AG04450 (cell line): ENCODE data around the gene RFTN2. TPM values are rescaled to one million over a fixed set of nuclear protein-coding genes. Genes with fewer than 3 reads are reported as not detected.
A peak's percentile ranks its signal among the peaks of the same experiment; 100 is the strongest.
"Not testable (repeated sequence)": the region's sequence is repeated elsewhere in the genome, so short reads cannot be mapped to it uniquely, and the experiment has no call there.

Source experiments
- CTCF ChIA-PET: fragments of 300-600, 350-600 bp; formaldehyde crosslinking; extraction: SDS; loops from one replicate; lab custom pipeline; 2022; ENCODE audit warnings: antibody characterized with exemption, inconsistent platforms; lab: Charles Lee
- POLR2A ChIA-PET: fragments of 350-600 bp; formaldehyde crosslinking; extraction: SDS; loops from one replicate; lab custom pipeline; 2021; ENCODE audit warnings: antibody characterized with exemption, inconsistent platforms; lab: Yijun Ruan, JAX
- DNase-seq: peaks from one replicate; pipeline ENCODE4 v3.0.0-alpha.2; 2011; ENCODE audit warnings: low read depth, low spot score
- H3K27ac ChIP-seq: one replicate; pipeline ENCODE4 v1.5.1; 2012; ENCODE audit warnings: low read depth, low read length, control low read depth
- H3K27me3 ChIP-seq: one replicate; pipeline ENCODE4 v1.6.0; 2012; ENCODE audit warnings: low read length; ENCODE audit not compliant: control insufficient read depth, insufficient read depth
- H3K4me3 ChIP-seq: 2 replicates; pipeline ENCODE4 v1.5.1; 2011; ENCODE audit warnings: mild to moderate bottlenecking, low read depth, low read length, control low read depth
- H3K9me3 ChIP-seq: 2 replicates; pipeline ENCODE4 v1.5.1; 2012; ENCODE audit warnings: low read length; ENCODE audit not compliant: control insufficient read depth, insufficient read depth
- CTCF ChIP-seq: IDR thresholded peaks from 2 replicates; pipeline ENCODE4 v1.5.1; 2011; ENCODE audit warnings: low read depth, low read length, control low read depth, inconsistent platforms
- polyA plus RNA-seq: library from polyadenylated mRNA; depleted of rRNA; stranded (reverse); fragments of >200 nt; gene quantifications from 2 replicates; pipeline ENCODE4 v1.2.3, GENCODE V29; 2011

Gene RFTN2
- polyA plus RNA-seq, 1 experiment, result 5.7 TPM

- H3K27me3 ChIP-seq, H3K27ac ChIP-seq, DNase-seq, H3K4me3 ChIP-seq, CTCF ChIA-PET, POLR2A ChIA-PET, H3K9me3 ChIP-seq: not testable (repeated sequence)
These were observed 97.1 kb downstream of the RFTN2 start for GRCh38 chr2:197578294-197578693.

GRCh38 chr2:197577446-197577845 lies 97.9 kb downstream of the RFTN2 start:
- TF ChIP-seq CTCF, result no peak
- Histone ChIP-seq H3K9me3 (peaks cover 6% of the 10 kb centered on the region), H3K4me3 (no peak overlapping the region), H3K27me3 (no peaks in the 10 kb centered on the region), H3K27ac (no peak overlapping the region)
- DNase-seq, result no peak
- POLR2A ChIA-PET, result no interaction called here
- CTCF ChIA-PET, result interaction anchor here (1.6 kb wide), 1 partner anchor 22 kb away, joined by 7 read pairs; no protein-coding TSS in a partner anchor

- ChIA-PET CTCF (interaction anchor here (0.8 to 1.6 kb wide), 2 partner anchors 12 to 23 kb away, joined by 6 to 7 read pairs; no protein-coding TSS in a partner anchor), POLR2A (interaction anchor here (0.6 kb wide), 1 partner anchor 99 kb away, joined by 3 read pairs; the partner anchor contains the start of gene RFTN2)
- Histone ChIP-seq H3K9me3 (peaks cover 6% of the 10 kb centered on the region), H3K27ac (peak overlapping the region; percentile 31), H3K4me3 (no peak overlapping the region), H3K27me3 (no peaks in the 10 kb centered on the region)
- no peak for TF ChIP-seq CTCF
- no peak for DNase-seq
These were observed 98.8 kb downstream of the RFTN2 start for GRCh38 chr2:197576631-197577030.

GRCh38 chr2:197575987-197576386 lies 99.4 kb downstream of the RFTN2 start:
- Histone ChIP-seq H3K27ac (no peak overlapping the region), H3K27me3 (no peaks in the 10 kb centered on the region), H3K4me3 (no peak overlapping the region), H3K9me3 (peaks cover 6% of the 10 kb centered on the region)
- TF ChIP-seq CTCF, result no peak
- ChIA-PET POLR2A (no interaction called here), CTCF (interaction anchor here (0.8 to 1.6 kb wide), 3 partner anchors 13 to 44 kb away, joined by 3 to 7 read pairs (median 6); no protein-coding TSS in a partner anchor)
- no peak for DNase-seq

GRCh38 chr2:197573608-197574007 lies 101.8 kb downstream of the RFTN2 start:
- TF ChIP-seq CTCF, result no peak
- POLR2A ChIA-PET, result no interaction called here
- CTCF ChIA-PET, result no interaction called here
- Histone ChIP-seq H3K9me3 (peaks cover 6% of the 10 kb centered on the region), H3K27me3 (no peaks in the 10 kb centered on the region), H3K4me3 (no peak overlapping the region), H3K27ac (no peak overlapping the region)
- DNase-seq, result no peak
